ENCODE measurements around the gene TUT1. TPM values are rescaled to one million over a fixed set of nuclear protein-coding genes. Genes with fewer than 3 reads are reported as not detected.
A peak's percentile ranks its signal among the peaks of the same experiment; 100 is the strongest.

TUT1 gene
- total RNA-seq, 1 experiment from 2014 or later, result 40.0 TPM

DNA sequence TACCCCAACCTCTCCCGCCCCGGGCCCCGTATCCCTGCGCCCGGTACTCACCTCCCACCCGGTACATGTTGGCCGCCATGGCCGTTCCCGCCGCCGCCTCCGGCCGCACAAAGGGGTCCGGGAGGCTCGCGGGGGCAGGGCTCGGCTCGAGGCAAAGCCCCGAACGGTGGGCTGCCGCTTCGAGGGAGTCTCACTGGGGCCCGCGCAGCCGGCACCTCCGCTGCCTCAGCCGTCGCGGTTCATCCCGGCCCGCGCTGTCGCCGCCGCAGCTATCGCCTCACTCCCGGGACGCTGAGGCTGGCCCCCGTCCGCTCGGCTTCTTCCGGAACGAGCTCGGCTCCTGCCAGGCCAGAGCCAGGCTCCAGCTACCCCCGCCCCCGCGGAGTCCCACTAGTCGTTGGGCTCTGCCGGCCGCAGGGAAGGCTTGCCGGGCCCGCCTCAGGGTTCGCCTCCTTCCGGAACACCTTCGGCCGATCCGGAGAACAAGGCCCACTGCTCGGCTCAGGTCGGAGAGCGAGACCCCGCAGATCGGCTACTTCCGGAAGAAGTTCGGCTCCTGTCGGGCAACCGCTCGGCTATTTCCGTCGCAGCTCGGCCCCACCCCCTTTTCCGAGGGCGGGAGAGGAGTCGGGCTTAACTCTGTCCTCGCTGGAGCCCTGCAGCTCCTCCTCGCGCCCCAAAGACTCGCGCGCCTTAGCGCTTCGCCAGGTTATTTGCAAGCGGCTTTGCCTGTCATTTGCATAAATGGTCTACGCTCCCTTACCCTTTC, 10.2 kb upstream of the TUT1 start, which contains the start of gene MTA2 (continued):
- TF ChIP-seq ZNF219 (CRISPR knock-in tag; IDR thresholded peaks at IDR 0.05; ENCODE audit: borderline replicate concordance) (no peak), TEAD1 (CRISPR knock-in tag; IDR thresholded peaks at IDR 0.05) (peak; percentile 48; the same call in 1 of the 2 replicates), NR3C1 (CRISPR knock-in tag; conservative IDR thresholded peaks at IDR 0.05; ENCODE audit: low read depth) (no peak), USF1 (CRISPR knock-in tag; IDR thresholded peaks at IDR 0.05) (peak; percentile 41; the same call in 1 of the 2 replicates), ZNF671 (CRISPR knock-in tag; IDR thresholded peaks at IDR 0.05) (no peak), ESRRA (CRISPR knock-in tag; IDR thresholded peaks at IDR 0.05; ENCODE audit: borderline replicate concordance) (0 out of 2 replicates have a peak, but pooled peaks have one; percentile 45), CREB1 (CRISPR knock-in tag; IDR thresholded peaks at IDR 0.05) (no peak), PREB (CRISPR knock-in tag; IDR thresholded peaks at IDR 0.05; ENCODE audit: borderline replicate concordance) (0 out of 2 replicates have a peak, but pooled peaks have one; percentile 34), KAT7 (CRISPR knock-in tag; IDR thresholded peaks at IDR 0.05; ENCODE audit: borderline replicate concordance) (no peak), ZNF317 (CRISPR knock-in tag; IDR thresholded peaks at IDR 0.05; ENCODE audit: borderline replicate concordance, low read depth) (no peak), PRRX2 (CRISPR knock-in tag; IDR thresholded peaks at IDR 0.05) (no peak), ZBTB43 (CRISPR knock-in tag; IDR thresholded peaks at IDR 0.05) (no peak; the same call in 1 of the 2 replicates), SMAD4 (CRISPR knock-in tag; IDR thresholded peaks at IDR 0.05) (no peak), SOX15 (CRISPR knock-in tag; IDR thresholded peaks at IDR 0.05) (no peak), E2F4 (CRISPR knock-in tag; IDR thresholded peaks at IDR 0.05; ENCODE audit: borderline replicate concordance, low read depth) (peak; percentile 77; the same call in 1 of the 2 replicates)
- TF ChIP-seq, protein P1, sequence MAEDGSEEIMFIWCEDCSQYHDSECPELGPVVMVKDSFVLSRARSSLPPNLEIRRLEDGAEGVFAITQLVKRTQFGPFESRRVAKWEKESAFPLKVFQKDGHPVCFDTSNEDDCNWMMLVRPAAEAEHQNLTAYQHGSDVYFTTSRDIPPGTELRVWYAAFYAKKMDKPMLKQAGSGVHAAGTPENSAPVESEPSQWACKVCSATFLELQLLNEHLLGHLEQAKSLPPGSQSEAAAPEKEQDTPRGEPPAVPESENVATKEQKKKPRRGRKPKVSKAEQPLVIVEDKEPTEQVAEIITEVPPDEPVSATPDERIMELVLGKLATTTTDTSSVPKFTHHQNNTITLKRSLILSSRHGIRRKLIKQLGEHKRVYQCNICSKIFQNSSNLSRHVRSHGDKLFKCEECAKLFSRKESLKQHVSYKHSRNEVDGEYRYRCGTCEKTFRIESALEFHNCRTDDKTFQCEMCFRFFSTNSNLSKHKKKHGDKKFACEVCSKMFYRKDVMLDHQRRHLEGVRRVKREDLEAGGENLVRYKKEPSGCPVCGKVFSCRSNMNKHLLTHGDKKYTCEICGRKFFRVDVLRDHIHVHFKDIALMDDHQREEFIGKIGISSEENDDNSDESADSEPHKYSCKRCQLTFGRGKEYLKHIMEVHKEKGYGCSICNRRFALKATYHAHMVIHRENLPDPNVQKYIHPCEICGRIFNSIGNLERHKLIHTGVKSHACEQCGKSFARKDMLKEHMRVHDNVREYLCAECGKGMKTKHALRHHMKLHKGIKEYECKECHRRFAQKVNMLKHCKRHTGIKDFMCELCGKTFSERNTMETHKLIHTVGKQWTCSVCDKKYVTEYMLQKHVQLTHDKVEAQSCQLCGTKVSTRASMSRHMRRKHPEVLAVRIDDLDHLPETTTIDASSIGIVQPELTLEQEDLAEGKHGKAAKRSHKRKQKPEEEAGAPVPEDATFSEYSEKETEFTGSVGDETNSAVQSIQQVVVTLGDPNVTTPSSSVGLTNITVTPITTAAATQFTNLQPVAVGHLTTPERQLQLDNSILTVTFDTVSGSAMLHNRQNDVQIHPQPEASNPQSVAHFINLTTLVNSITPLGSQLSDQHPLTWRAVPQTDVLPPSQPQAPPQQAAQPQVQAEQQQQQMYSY (CRISPR knock-in tag; IDR thresholded peaks at IDR 0.05), result no peak
- TF ChIP-seq, protein P2, sequence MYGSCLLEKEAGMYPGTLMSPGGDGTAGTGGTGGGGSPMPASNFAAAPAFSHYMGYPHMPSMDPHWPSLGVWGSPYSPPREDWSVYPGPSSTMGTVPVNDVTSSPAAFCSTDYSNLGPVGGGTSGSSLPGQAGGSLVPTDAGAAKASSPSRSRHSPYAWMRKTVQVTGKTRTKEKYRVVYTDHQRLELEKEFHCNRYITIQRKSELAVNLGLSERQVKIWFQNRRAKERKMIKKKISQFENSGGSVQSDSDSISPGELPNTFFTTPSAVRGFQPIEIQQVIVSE (CRISPR knock-in tag; IDR thresholded peaks at IDR 0.05; ENCODE audit: borderline replicate concordance), result no peak
